GM23248 (cell line): ENCODE results near the gene IL4R.

Source experiments
- EZH2 ChIP-seq: fragments of 200-600 bp; sonication (generic); IDR thresholded peaks from 2 replicates; pipeline ENCODE4 v1.6.1; 2018; ENCODE audit warnings: antibody characterized with exemption, mild to moderate bottlenecking; ENCODE audit not compliant: insufficient read depth, poor library complexity, severe bottlenecking
- EZH2phosphoT487 ChIP-seq: fragments of 200-600 bp; sonication (generic); IDR thresholded peaks from 2 replicates; pipeline ENCODE4 v1.6.1; 2018; ENCODE audit warnings: antibody characterized with exemption, moderate library complexity, mild to moderate bottlenecking, low read depth; ENCODE audit not compliant: insufficient read depth

DNA sequence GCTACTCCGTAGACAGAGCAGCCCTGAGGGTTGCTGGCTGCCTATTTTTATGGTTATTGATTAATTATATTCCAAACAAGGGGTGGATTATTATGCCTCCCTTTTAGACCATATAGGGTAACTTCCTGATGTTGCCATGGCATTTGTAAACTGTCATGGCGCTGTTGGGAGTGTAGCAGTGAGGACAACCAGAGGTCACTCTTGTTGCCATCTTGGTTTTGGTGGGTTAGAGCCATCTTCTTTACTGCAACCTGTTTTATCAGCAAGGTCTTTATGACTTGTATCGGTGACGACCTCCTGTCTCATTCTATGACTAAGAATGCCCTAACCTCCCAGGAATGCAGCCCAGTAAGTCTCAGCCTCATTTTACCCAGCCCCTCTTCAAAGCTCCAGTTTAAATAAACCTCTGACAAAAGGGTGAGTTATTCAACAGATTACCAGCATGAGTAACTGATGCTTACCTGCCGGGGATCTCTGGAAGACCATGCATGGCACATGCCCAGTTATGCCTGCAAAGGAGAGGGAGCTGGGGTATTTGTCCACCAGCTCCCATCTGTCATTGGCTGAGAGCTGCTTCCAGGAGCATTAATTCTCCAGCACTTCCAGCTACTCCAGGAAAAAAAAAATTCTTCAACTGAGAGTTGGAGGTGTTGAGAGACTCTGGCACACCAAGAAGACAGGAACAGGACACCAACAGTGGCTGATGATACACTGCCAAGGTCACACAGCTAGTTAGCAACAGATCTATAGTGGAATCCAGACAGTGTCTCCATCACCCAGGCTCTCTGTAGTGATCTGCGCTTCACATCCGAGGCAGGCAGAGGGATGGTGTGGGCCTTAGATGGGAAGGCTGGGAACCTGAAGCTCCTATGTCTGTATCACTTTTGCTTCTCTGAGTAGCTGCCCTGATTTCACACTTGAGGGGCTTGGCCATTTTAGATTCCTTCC is 51.6 kb downstream of the IL4R start:
- TF ChIP-seq EZH2phosphoT487: no peak
- TF ChIP-seq EZH2: no peak
